Mucosa of gallbladder (tissue), 1 donor: ENCODE data around the gene RAB11FIP3. TPM values are rescaled to one million over a fixed set of nuclear protein-coding genes. Genes with fewer than 3 reads are reported as not detected.

Experiments used
- DNase-seq: peaks from one replicate; pipeline ENCODE4 v3.0.0-alpha.2; 2020; ENCODE audit warnings: low spot score
- total RNA-seq: library from RNA; stranded (reverse); gene quantifications from one replicate; pipeline ENCODE4 v1.2.1, GENCODE V29; 2021
- donor health status: DM: no; HTN: no; CAD: no.

Gene RAB11FIP3
- total RNA-seq, 1 donor from 2014 or later: 58.5 TPM

DNA sequence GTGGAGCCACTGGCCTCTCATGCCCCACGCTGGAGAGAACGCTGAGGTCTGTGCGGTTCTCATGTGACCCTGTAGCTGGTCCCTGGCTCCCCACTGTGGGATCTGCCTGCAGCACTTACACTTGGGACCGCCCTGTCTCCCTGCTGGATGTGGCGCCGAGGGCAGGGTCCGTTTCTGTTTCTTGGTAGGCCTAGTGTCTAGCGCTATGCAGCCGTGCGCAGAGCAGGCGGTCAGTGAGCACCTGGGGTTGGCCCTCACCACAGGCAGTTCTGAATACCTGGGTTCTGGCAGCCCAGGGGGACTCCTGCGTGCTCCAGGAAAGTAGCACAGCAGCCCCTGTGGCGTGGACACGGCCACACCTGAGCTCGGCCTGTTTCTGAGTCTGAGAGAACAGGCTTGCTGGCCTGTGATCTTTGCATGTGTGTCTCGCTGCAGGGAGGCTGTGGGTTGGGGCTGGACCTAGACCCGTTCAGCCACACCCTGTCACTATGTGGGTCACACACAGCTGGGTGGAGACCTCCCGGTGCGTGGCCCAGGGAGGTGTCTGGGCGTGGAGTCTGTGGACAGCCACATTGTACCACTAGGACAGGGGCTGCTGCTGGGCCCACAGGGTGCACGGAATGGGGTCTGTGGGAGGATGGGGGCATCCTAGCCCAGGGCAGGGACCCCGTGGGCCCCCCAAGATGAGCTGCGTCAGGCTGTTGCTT, 104.8 kb downstream of the RAB11FIP3 start:
- no peak for DNase-seq

GRCh38 chr16:531494-532125, 106.2 kb downstream of the RAB11FIP3 start:
- DNase-seq: no peak

GRCh38 chr16:533391-534123, 108.1 kb downstream of the RAB11FIP3 start:
- DNase-seq: peak; percentile 59

DNA sequence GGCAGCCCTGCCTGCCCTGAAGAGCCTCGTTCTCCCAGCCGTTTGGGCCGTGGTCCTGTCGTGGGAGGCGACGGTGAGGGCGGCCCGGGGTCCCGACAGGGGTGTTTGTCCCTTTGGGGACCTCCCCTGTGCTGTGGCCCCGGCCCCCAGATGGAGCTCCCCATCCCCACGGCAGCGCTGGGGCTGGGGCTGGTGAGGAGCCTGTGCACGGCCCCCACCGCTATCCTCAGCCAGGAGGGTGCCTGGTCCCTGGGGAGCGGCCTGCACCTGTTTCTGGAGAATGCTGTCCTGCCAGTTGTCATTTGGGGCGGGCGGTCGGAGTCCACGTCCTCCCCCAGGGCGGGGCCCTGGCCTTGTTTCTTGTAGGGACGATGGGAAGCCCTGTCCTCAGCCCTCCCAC, 108.7 kb downstream of the RAB11FIP3 start:
- DNase-seq: peak; percentile 71

DNA sequence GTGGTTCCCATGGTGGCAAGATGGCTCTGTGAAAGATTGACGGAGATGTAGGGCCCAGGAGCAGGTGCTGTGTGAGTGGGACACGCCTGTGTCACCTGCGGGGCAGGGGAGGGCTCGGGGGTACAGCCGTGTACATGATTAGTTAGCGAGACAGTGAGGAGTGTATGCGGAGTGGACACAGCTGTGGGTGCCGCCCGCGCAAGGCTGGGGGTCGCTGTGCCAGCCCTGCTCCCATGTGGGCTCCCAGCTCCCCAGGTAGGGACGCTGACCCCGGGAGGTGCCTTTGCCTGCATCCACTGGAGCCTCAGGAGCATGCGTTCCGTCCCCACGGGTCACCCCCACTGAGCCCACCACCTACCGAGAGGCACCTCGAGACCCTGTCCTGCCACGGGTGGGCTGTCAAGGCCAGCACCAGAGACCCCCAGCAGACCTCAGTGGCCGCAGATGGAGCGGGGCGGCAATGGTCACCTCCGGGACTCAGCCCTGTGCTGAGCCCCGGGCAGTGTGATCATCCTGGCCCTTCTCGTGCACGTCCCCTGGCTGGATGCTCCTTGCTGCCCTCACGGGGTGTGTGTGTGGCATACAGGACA, 109.5 kb downstream of the RAB11FIP3 start:
- no peak for DNase-seq

DNA sequence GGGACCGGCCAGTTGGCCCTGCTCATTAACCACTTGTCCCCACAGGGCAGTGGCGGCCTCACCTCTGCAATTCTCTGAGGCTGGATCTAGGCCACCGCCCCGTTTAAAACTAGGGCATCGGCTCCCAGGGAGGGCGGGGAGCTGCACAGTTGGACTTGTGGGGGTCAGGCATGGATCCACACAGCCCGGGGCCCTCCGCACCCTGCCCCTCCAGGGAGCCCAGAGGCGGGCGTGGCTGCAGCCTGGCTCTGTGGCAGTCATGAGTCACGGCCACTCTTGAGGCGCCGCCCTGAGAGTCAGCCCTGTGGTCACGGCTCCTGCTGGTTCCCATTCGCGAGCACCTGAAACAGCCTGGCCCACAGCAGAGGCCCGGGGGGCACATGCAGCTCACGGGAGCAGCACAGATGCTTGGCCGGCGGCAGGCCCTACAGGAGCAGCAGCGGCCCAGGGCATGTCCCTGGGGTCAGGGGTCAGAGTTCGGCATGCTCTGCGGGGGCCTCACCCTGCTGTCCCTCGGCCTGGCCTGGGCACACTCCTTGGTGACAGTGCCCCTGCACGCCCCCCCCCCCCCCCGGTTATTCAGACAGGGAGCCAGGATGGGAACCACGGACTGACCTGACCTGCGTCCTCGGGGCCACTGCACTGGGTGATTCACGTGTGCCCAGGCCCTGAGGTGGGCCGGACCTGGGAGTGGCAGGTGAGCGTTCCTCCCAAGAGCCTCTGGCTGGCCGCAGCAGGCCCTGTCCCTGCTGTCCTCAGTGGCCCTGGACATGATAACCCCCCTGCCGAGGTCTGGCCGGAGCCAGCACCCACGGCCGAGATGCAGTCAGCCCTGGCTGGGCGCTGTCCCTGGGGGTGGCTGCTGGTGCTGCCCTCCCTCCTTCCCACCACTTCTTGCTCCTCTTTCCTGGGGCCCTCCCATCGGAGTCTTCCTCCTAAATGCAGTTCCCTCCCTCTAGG, 110.3 kb downstream of the RAB11FIP3 start:
- peak; percentile 65 for DNase-seq

DNA sequence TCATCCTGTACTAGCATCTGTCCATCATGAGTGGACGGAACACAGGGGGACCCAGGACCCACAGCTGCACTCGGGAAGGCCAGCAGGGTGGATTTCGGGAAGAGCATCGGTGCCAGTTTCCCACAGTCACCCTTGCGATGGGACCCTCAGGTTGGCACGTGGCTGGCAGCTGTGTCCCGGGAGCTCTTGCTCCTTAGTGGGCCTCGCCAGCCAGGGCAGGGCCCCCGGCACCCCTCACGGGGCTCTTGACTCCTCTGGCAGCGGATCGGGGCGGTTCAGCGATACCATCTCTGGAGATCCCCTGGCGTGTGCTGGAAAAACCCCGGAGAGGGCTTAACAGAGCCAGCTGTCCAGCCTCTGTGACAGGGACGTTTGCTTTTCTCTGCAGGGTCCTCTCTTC, 111.3 kb downstream of the RAB11FIP3 start:
- DNase-seq: no peak

DNA sequence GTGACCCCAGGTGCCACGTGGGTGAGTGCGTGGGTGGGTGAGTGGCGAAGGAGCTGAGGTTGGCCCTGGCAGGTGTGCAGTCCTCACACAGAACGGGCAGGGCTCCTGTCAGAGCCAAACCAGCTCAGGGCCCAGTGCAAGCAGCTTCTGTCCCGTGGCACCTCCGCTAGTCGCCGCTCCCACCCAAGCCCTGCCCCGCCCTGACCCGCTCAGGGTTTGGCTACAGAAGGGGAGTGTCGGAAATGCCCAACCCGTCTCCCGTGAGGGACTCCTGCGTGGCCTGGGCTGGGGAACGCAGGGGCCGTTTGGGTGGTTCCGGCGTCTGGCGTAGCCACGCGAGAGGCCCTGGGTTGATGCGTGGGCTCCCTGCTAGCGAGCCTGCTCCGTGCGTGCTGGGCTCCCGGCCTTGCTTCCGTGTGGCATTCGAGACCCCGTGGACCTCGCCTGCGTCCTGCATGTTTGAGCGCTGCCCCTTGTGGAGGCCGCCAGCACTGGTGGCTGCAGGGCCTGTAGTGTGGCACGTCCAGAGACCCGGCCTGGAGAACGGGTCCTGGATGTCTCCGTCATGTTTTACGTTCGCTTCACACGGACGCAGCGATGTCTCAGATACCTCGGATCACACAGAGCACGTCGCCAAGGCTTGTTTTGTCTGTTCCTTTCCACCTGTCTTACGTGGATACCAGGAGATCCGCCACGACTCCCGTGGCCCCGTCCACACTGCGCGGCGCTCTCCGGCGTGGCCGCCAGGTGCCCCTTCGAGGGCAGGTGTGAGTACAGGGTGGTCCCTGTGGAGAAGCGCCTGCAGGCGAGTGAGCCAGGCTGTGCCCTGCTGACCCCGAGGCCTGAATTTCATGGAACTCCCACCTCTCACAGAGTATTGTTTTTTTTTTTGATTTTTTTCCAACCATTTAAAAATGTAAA, 112.2 kb downstream of the RAB11FIP3 start:
- DNase-seq: no peak

- no peak for DNase-seq
These were observed 114.6 kb downstream of the RAB11FIP3 start for GRCh38 chr16:539901-540530.

DNA sequence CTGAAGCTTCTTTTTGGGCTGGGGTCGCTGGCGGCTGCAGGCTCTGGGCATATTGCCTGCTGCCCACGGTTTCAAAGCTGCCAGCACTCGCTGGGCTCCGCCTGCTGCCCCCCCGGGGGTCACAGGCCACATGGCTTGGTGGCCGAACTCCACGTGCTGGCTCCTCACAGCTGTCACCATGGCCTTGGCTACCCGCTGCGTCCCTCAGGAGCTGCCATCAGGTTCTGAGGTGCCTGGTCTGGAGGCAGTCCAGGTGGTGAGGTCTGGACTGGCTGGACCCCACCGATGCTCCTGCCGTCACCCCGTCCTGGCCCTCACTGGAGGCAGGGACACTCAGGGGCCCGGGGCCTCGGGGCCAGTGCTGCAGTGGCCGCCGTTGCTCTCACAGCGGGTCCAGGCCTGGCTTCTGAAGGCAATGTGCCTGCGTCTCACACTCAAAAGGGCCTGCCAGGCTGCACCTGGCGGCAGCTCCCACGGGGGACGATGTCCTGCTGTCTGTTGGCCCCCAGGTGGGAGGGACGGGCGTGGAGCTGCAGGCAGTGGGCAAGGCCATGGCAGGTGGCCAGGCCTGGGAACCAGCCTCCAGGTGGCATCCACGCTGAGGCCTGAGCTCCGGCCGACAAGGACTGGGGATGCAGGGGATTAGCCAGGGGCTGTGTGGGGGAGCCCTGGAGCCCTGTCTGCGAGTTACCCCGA, 115.3 kb downstream of the RAB11FIP3 start:
- no peak for DNase-seq

DNA sequence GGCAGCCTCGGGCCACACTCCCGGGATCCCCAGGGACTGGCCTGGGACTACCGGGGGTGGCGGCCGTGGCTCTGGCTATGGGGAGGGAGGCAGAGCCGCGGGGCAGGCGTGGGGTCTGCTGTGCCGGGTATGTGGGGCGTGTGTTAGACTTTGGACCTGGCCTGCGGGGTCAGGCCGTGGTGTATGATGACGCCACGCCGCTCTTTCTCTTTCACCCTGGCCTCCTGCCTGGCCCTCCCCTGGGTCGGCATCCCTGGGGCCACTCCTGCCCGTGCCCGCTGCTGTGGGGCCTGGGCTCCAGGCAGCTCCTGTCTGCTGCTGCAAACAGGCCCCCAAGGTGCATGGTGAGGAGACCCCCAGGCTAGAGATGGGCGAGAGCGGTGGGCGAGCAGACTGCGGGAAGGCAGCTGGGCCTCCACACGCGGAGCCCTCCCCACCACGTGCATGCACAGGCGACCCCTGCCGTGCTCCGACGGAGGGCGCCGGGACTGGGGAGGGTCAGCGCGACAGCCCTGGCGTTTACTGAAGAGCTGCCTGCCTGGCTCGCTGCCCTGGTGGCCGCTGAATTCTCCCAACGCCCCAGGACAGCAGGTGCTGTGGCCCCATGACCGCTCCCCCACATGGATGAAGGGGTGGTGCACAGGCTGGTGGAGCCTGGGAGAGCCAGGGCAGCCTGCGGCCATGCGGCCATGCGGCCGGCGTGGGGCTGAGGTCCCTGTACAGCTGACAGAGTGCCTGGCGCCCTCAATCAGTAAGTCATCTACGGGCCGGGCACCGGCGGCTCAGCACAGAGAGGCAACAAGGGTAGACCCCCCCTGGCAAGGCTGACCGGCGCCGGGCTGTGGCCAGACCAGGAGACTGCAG, 118.1 kb downstream of the RAB11FIP3 start:
- peak; percentile 46 for DNase-seq

DNA sequence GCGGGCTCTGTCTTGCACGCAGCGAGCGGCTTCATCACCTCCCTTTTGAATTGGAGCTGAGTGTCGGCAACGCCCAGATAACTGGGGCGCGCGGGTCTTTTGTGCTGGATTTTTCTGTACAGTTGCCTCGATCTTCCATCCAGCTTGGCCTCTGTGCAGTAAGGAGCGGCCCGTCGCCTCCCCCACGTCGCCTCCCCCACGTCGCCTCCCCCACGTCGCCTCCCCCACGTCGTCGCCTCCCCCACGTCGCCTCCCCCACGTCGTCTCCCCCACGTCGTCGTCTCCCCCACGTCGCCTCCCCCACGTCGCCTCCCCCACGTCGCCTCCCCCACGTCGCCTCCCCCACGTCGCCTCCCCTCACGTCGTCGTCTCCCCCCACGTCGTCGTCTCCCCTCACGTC, 119.1 kb downstream of the RAB11FIP3 start:
- no peak for DNase-seq

DNA sequence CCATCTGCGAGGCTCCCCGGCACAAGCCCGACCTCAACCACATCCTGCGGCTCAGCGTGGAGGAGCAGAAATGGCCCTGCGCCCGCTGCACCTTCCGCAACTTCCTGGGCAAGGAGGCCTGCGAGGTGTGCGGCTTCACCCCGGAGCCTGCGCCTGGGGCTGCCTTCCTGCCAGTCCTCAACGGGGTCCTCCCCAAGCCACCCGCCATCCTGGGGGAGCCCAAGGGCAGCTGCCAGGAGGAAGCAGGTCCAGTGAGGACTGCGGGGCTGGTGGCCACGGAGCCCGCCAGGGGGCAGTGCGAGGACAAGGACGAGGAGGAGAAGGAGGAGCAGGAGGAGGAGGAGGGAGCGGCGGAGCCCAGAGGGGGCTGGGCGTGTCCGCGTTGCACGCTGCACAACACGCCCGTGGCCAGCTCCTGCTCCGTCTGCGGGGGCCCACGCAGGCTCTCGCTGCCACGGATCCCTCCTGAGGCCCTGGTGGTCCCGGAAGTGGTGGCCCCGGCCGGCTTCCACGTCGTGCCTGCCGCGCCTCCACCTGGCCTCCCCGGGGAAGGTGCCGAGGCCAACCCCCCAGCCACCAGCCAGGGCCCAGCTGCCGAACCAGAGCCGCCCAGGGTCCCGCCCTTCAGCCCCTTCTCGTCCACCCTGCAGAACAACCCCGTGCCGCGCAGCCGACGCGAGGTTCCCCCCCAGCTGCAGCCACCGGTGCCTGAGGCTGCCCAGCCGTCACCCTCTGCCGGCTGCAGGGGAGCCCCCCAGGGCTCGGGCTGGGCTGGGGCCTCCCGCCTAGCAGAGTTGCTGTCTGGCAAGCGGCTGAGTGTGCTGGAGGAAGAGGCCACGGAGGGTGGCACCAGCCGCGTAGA, 121.7 kb downstream of the RAB11FIP3 start:
- peak; percentile 70 for DNase-seq

DNA sequence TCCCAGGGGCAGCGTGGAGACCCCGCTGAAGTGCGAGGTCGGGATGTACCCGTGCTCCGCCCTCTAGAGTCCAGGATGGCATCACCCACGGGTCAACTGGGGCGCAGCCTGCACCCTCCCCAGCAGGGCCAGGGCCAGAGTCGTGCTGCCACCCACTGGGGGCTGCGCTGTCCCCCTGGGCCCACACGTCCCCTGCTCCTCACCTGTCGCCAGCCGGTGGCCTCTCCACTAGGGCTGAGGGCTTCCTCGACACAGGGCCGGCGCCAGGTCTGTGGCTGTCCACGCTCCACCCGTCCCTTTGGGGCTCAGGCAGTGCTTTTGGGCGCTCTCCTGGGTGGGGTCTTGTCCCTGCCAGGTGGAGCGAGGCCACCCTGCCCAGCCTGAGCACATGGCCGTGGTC, 123.1 kb downstream of the RAB11FIP3 start:
- no peak for DNase-seq

DNA sequence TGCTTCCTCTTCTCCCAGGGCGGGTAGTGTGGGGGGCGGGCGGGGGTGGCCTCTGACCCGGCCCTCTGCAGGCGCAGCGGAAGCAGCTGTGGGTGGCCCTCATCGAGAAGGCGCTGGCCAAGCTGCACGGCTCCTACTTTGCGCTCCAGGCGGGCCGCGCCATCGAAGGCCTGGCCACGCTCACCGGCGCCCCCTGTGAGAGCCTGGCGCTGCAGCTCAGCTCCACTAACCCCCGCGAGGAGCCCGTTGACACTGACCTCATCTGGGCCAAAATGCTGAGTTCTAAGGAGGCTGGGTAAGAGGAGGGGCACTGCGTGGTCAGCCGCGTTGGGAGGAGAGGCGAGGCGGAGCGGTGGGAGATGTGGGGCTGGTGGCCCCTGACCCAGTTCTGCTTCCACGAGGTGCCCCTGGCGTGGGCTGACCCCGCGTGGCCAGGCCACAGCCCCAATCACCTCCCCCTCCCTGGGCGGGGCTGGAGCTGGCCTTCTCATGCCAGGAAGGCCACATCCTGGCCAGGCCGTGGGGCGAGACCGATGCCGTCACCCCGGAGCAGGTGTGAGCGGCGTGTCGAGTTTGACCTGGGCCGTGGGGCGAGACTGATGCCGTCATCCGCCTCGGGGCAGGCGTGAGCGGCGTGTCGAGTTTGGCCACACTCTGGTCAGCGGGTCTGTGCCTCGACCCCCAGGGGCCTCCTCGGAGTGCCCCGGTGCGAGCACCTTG, 124.3 kb downstream of the RAB11FIP3 start:
- DNase-seq: no peak

DNA sequence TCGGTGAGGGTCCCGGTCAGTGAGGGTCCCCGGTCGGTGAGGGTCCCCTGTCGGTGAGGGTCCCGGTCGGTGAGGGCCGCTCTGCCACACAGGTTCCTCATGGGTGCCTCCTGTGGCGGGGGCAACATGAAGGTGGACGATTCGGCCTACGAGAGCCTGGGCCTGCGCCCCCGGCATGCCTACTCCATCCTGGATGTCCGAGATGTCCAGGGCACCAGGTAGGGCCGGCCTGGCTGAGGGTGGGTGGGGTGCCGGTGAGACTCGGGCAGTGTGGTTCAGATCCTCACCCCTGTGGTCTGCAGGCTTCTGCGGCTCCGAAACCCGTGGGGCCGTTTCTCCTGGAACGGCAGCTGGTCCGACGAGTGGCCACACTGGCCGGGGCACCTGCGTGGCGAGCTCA, 125.8 kb downstream of the RAB11FIP3 start:
- no peak for DNase-seq

- no peak for DNase-seq
These were observed 126.7 kb downstream of the RAB11FIP3 start for GRCh38 chr16:552171-552570.
